Neural progenitor cell (in vitro differentiated cells): ENCODE results near the gene MADD.

Experiments used
- EZH2 ChIP-seq: fragments of 200-600 bp; sonication (generic); IDR thresholded peaks from 2 replicates; pipeline ENCODE4 v1.6.1; 2017; ENCODE audit warnings: antibody characterized with exemption, mild to moderate bottlenecking, moderate library complexity
- TF ChIP-seq, protein P1 (sequence below): fragments of 200-600 bp; sonication (generic); IDR thresholded peaks from 2 replicates; pipeline ENCODE4 v1.5.1; 2017; ENCODE audit warnings: antibody characterized with exemption, mild to moderate bottlenecking

- TF ChIP-seq, protein P1, sequence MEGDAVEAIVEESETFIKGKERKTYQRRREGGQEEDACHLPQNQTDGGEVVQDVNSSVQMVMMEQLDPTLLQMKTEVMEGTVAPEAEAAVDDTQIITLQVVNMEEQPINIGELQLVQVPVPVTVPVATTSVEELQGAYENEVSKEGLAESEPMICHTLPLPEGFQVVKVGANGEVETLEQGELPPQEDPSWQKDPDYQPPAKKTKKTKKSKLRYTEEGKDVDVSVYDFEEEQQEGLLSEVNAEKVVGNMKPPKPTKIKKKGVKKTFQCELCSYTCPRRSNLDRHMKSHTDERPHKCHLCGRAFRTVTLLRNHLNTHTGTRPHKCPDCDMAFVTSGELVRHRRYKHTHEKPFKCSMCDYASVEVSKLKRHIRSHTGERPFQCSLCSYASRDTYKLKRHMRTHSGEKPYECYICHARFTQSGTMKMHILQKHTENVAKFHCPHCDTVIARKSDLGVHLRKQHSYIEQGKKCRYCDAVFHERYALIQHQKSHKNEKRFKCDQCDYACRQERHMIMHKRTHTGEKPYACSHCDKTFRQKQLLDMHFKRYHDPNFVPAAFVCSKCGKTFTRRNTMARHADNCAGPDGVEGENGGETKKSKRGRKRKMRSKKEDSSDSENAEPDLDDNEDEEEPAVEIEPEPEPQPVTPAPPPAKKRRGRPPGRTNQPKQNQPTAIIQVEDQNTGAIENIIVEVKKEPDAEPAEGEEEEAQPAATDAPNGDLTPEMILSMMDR, result no peak
- no peak for TF ChIP-seq EZH2
These were observed 68.7 kb downstream of the MADD start for GRCh38 chr11:47338396-47339241.
